ENCODE measurements around the gene ERC2. TPM values are rescaled to one million over a fixed set of nuclear protein-coding genes. Genes with fewer than 3 reads are reported as not detected.

ERC2 gene
- total and polyA plus RNA-seq, 12 donors, result 0.22 to 4.2 (median 1.7) TPM

DNA sequence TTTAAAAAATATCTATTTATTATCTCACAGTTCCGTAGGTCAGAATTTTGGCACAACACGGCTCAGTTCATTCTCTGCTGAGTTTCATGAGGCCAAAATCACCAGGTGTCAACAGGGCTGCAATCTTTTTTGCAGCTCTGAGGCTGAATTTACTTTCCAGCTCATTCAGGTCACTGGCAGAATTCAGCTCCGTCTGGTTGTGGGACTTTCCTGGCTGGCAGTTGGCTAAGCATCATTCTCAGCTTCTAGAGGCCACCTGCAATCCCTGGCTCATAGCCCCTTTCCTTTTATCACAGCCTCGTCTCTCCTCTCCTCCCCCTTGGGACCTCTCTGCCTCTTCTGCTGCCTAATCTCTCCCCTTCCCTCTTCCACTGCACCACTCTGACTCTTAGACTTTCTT lies 807.1 kb downstream of the ERC2 start:
- intact Hi-C loops (cut with DNase I), result no loop called here
- no peaks in the 10 kb centered on the region for H3K4me1 ChIP-seq
- H3K4me3 ChIP-seq, result no peak overlapping the region
- H3K36me3 ChIP-seq, result no peaks in the 10 kb centered on the region
- H3K27me3 ChIP-seq, result peaks cover 0 to 13% (median 3%) of the 10 kb centered on the region in 7 donors
- TF ChIP-seq CTCF (IDR thresholded peaks at IDR 0.05), result no peak
- H3K27ac ChIP-seq, result no peak overlapping the region
- DNase-seq (no peak), ATAC-seq (no peak)
- H3K9me3 ChIP-seq, result no peaks in the 10 kb centered on the region
- 36 to 48% methylated on average over 4 of the region's 4 CpGs for WGBS, 2 donors

GRCh38 chr3:55660642-55661041 lies 807.6 kb downstream of the ERC2 start:
- ATAC-seq (no peak), DNase-seq (no peak)
- TF ChIP-seq CTCF (IDR thresholded peaks at IDR 0.05), result no peak
- 80 to 81% methylated on average over 2 of the region's 2 CpGs for WGBS, 2 donors
- Histone ChIP-seq H3K4me3 (no peak overlapping the region), H3K4me1 (no peaks in the 10 kb centered on the region), H3K27me3 (peaks cover 0 to 10% (median 3%) of the 10 kb centered on the region in 7 donors), H3K36me3 (no peaks in the 10 kb centered on the region), H3K9me3 (no peaks in the 10 kb centered on the region), H3K27ac (no peak overlapping the region)
- intact Hi-C loops (cut with DNase I), result no loop called here

GRCh38 chr3:55659701-55660100 lies 808.6 kb downstream of the ERC2 start:
- no peak overlapping the region for H3K27ac ChIP-seq
- H3K4me1 ChIP-seq, result no peaks in the 10 kb centered on the region
- H3K36me3 ChIP-seq, result no peaks in the 10 kb centered on the region
- intact Hi-C loops (cut with DNase I), result no loop called here
- WGBS, 2 donors, result 86 to 90% methylated on average over 5 of the region's 5 CpGs
- no peaks in the 10 kb centered on the region for H3K9me3 ChIP-seq
- DNase-seq, result no peak
- ATAC-seq, result no peak
- no peak overlapping the region for H3K4me3 ChIP-seq
- peaks cover 0 to 10% (median 3%) of the 10 kb centered on the region in 7 donors for H3K27me3 ChIP-seq
- no peak for TF ChIP-seq CTCF (IDR thresholded peaks at IDR 0.05)

- intact Hi-C loops (cut with DNase I), result no loop called here
- no peak for TF ChIP-seq CTCF (IDR thresholded peaks at IDR 0.05)
- 70 to 74% methylated on average over 8 of the region's 8 CpGs for WGBS, 2 donors
- no peak overlapping the region for H3K4me3 ChIP-seq
- no peak for ATAC-seq
- no peak overlapping the region for H3K27ac ChIP-seq
- peaks cover 0 to 10% (median 0%) of the 10 kb centered on the region in 7 donors for H3K27me3 ChIP-seq
- no peaks in the 10 kb centered on the region for H3K36me3 ChIP-seq
- no peaks in the 10 kb centered on the region for H3K9me3 ChIP-seq
- DNase-seq, result no peak
- H3K4me1 ChIP-seq, result no peaks in the 10 kb centered on the region
These were observed 809.3 kb downstream of the ERC2 start for GRCh38 chr3:55658690-55659562.

All from heart right ventricle (tissue), 16 donors.